IPS DF 6.9 (cell line): ENCODE data around the gene NTN1.
"Not testable (repeated sequence)": the region's sequence is repeated elsewhere in the genome, so short reads cannot be mapped to it uniquely, and the experiment has no call there.

Source experiments
- DNase-seq: peaks from one replicate; pipeline ENCODE4 v3.0.0-alpha.2; 2013; ENCODE audit warnings: low read depth, low spot score
- H3K27ac ChIP-seq: one replicate; pipeline ENCODE4 v1.5.1; 2013; ENCODE audit warnings: low read length, control low read depth
- H3K27me3 ChIP-seq: 2 replicates; pipeline ENCODE4 v1.6.1; 2013; ENCODE audit warnings: mild to moderate bottlenecking, low read length; ENCODE audit not compliant: control insufficient read depth, insufficient read depth
- H3K36me3 ChIP-seq: 2 replicates; pipeline ENCODE4 v1.6.1; 2013; ENCODE audit warnings: low read length; ENCODE audit not compliant: control insufficient read depth, insufficient read depth
- H3K4me1 ChIP-seq: 2 replicates; pipeline ENCODE4 v1.6.1; 2013; ENCODE audit warnings: low read length; ENCODE audit not compliant: control insufficient read depth, insufficient read depth
- H3K4me3 ChIP-seq: 2 replicates; pipeline ENCODE4 v1.5.1; 2013; ENCODE audit warnings: mild to moderate bottlenecking, low read length
- H3K9me3 ChIP-seq: 2 replicates; pipeline ENCODE4 v1.6.1; 2013; ENCODE audit warnings: low read length, inconsistent platforms; ENCODE audit not compliant: control insufficient read depth, insufficient read depth
- WGBS: extraction: QIAGEN DNeasy Blood & Tissue Kit; methylation state at CpG from one replicate; pipeline ENCODE4 v1.1.7; 2013; ENCODE audit warnings: mixed read lengths, missing lambda C conversion rate; ENCODE audit not compliant: insufficient read length, insufficient coverage; 5-methylcytosine and 5-hydroxymethylcytosine counted together

NTN1 gene

DNA sequence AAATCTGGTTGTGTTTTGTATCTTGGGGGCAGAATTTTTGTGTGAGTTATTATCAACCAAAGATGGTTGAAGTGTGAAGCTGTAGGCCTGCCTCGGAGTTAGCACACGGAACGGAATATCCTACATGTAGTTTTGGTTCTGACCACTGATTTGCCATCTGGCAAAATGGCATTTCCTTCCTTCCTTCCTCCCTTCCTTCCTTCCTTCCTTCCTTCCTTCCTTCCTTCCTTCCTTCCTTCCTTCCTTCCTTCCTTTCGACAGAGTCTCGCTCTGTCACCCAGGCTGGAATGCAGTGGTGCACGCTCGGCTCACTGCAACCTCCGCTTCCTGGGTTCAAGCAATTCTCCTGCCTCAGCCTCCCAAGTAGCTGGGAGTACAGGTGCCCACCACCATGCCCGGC, 85.0 kb downstream of the NTN1 start:
- DNase-seq, H3K4me1 ChIP-seq, H3K9me3 ChIP-seq, H3K4me3 ChIP-seq, H3K27me3 ChIP-seq, H3K27ac ChIP-seq, H3K36me3 ChIP-seq: not testable (repeated sequence)
- WGBS: no CpG with 5 or more reads among the region's 9 CpGs

DNA sequence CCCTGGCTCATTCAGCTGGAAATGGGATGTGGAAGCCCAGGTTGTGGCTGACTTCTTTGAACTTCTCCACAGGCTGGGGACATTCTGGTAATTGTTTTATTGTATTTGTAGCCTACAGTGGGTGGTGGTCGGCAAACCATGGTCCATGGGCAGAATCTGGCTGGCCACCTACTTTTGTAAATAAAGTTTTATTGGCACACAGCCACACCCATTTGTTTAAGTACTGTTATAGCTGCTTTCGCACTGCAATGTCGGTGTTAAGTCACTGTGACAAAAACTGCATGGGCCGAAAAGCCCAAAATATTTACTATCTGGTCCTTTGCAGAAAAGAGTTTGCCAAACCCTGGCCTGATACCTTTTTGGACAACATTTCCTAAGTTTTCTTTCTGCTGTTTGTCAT, 86.2 kb downstream of the NTN1 start:
- no CpG with 5 or more reads among the region's 4 CpGs for WGBS
- H3K27ac ChIP-seq: no peak overlapping the region

GRCh38 chr17:9108146-9108545, 86.8 kb downstream of the NTN1 start:
- Histone ChIP-seq H3K27ac (no peak overlapping the region), H3K36me3 (no peaks in the 10 kb centered on the region), H3K27me3 (no peaks in the 10 kb centered on the region), H3K4me1 (no peaks in the 10 kb centered on the region; the same call in 1 of the 2 replicates), H3K9me3 (no peaks in the 10 kb centered on the region), H3K4me3 (no peak overlapping the region)
- no peak for DNase-seq
- no CpG with 5 or more reads among the region's 6 CpGs for WGBS

More for the DNA sequence above, 86.2 kb downstream of the NTN1 start:
- Histone ChIP-seq H3K9me3 (no peaks in the 10 kb centered on the region), H3K27me3 (no peaks in the 10 kb centered on the region), H3K4me1 (no peaks in the 10 kb centered on the region; the same call in 1 of the 2 replicates), H3K4me3 (no peak overlapping the region), H3K36me3 (no peaks in the 10 kb centered on the region)
- DNase-seq: no peak

DNA sequence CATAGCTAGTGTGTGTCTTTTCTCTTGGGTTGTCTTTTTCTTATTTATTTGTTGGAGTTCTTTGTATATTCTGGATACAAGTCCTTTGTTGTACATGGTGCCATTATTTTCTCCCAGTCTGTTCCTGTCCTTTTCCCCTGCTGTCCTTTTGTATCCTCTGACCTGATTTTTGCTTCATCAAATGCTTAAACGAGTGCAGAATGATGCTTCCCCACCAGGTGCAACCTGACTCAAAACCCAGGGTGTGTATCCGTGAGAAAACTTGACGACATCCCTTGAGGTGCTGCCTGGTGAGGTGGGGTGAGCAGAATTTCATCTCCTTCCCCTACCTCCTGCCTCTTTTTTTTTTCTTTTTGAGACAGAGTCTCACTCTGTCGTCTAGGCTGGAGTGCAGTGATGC, 88.6 kb downstream of the NTN1 start:
- no peaks in the 10 kb centered on the region for H3K36me3 ChIP-seq
- H3K27me3 ChIP-seq: no peaks in the 10 kb centered on the region
- WGBS: no CpG with 5 or more reads among the region's 4 CpGs
- no peaks in the 10 kb centered on the region; the same call in 1 of the 2 replicates for H3K4me1 ChIP-seq
- no peaks in the 10 kb centered on the region for H3K9me3 ChIP-seq
- DNase-seq: peak; percentile 13
- no peak overlapping the region for H3K27ac ChIP-seq
- no peak overlapping the region for H3K4me3 ChIP-seq

DNA sequence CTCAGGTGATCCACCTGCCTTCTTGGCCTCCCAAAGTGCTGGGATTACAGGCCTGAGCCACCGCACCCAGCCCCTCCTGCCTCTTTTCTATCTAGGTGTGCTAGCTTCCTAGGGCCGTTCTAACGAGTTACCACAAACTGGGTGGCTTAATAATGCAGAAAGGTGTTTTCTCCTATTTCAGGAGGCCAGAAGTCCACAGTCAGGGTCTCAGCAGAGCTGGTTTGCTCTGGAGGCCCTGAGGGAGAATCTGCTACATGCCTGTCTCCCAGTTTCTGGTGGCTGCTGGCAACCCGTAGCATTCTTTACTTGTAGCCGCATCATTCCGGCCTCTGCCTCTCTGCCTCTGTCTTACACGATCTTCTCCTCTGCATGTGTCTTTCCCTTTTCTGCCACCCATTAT, 89.2 kb downstream of the NTN1 start:
- no peak overlapping the region for H3K27ac ChIP-seq
- no peak overlapping the region for H3K4me3 ChIP-seq
- H3K9me3 ChIP-seq: no peaks in the 10 kb centered on the region
- WGBS: no CpG with 5 or more reads among the region's 7 CpGs
- no peak for DNase-seq
- no peaks in the 10 kb centered on the region for H3K27me3 ChIP-seq
- no peaks in the 10 kb centered on the region for H3K36me3 ChIP-seq
- no peaks in the 10 kb centered on the region; the same call in 1 of the 2 replicates for H3K4me1 ChIP-seq

DNA sequence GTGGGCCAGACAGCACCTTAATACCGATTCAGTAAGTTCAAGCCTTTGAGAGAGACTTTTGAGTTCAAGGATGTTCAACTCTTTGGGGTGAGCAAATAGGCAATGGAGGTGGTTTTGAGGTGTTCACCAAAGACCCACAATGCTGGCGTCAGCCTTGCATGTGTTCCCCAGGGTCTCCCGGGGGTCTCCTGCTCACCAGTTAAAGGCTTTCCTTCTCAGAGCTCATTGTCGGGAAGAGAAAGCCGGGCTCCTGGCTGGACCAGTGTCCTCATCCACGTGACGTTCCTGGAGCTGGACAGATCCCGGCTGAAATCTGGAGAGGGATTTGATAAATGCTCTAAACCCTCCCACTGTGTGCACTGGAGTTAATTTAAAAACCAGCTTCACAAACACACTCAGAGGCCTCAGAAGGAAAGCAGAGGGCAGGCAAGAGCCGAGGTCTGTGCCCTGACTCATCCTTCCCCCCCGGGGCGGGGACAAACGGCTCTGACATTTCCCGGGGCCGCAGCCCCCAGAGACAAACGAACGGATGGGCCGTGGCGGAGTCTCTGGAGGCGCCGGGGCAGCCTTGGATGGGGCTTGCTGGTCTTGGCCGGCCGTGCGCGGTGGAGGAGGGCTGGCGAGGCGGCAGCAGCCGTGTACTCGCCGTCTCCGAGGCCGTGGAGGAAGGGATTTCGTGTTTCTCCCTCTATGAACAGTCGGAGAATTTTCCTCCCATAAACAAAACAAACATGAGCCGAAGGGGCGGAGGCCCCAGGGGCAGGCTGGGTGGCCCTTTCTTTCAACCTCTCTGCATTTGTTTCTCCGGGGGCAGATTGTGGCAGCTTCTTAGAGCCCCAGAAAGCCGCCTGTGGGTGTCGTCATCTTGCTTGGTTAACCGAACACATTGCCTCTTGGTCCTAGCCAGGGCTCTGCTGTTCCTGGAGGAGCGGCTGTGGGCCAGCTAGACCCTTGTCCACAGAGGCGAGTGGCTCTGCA, 94.2 kb downstream of the NTN1 start:
- H3K36me3 ChIP-seq: no peaks in the 10 kb centered on the region
- no peak overlapping the region for H3K4me3 ChIP-seq
- H3K4me1 ChIP-seq: no peaks in the 10 kb centered on the region; the same call in 1 of the 2 replicates
- H3K27ac ChIP-seq: no peak overlapping the region
- DNase-seq: peak; percentile 48
- H3K9me3 ChIP-seq: no peaks in the 10 kb centered on the region
- H3K27me3 ChIP-seq: no peaks in the 10 kb centered on the region
- no CpG with 5 or more reads among the region's 41 CpGs for WGBS

- Histone ChIP-seq H3K4me3 (no peak overlapping the region), H3K27me3 (no peaks in the 10 kb centered on the region)
Observed at GRCh38 chr17:9116311-9116835, 95.1 kb downstream of the NTN1 start.

GRCh38 chr17:9116861-9117568, 95.7 kb downstream of the NTN1 start:
- Histone ChIP-seq H3K9me3 (no peaks in the 10 kb centered on the region), H3K27ac (no peak overlapping the region), H3K27me3 (no peaks in the 10 kb centered on the region), H3K4me1 (no peaks in the 10 kb centered on the region), H3K4me3 (no peak overlapping the region), H3K36me3 (no peaks in the 10 kb centered on the region)
- no peak for DNase-seq
- no CpG with 5 or more reads among the region's 19 CpGs for WGBS

More at GRCh38 chr17:9116311-9116835, 95.1 kb downstream of the NTN1 start:
- no CpG with 5 or more reads among the region's 11 CpGs for WGBS
- DNase-seq: no peak
- Histone ChIP-seq H3K36me3 (no peaks in the 10 kb centered on the region), H3K9me3 (no peaks in the 10 kb centered on the region), H3K4me1 (no peaks in the 10 kb centered on the region), H3K27ac (no peak overlapping the region)

GRCh38 chr17:9120471-9120870, 99.2 kb downstream of the NTN1 start:
- no CpG with 5 or more reads among the region's 5 CpGs for WGBS
- DNase-seq: peak; percentile 33

GRCh38 chr17:9121186-9121820, 100.0 kb downstream of the NTN1 start:
- no CpG with 5 or more reads among the region's 15 CpGs for WGBS
- Histone ChIP-seq H3K27ac (no peak overlapping the region), H3K4me1 (no peaks in the 10 kb centered on the region)

More at GRCh38 chr17:9120471-9120870, 99.2 kb downstream of the NTN1 start:
- H3K36me3 ChIP-seq: no peaks in the 10 kb centered on the region
- no peaks in the 10 kb centered on the region for H3K4me1 ChIP-seq
- no peaks in the 10 kb centered on the region for H3K9me3 ChIP-seq
- no peaks in the 10 kb centered on the region for H3K27me3 ChIP-seq
- H3K4me3 ChIP-seq: no peak overlapping the region
- H3K27ac ChIP-seq: no peak overlapping the region

More at GRCh38 chr17:9121186-9121820, 100.0 kb downstream of the NTN1 start:
- no peak overlapping the region for H3K4me3 ChIP-seq
- DNase-seq: no peak
- H3K9me3 ChIP-seq: no peaks in the 10 kb centered on the region
- H3K27me3 ChIP-seq: no peaks in the 10 kb centered on the region
- H3K36me3 ChIP-seq: no peaks in the 10 kb centered on the region
